IMR-90 (cell line): ENCODE measurements around the gene PRXL2B. TPM values are rescaled to one million over a fixed set of nuclear protein-coding genes. Genes with fewer than 3 reads are reported as not detected.

Experiments used
- ATAC-seq: fragments of 200-7000 bp; cut with Tn5 transposase; 2 replicates; pipeline ENCODE4 v1.9.1; 2020; ENCODE audit warnings: low read depth, mild to moderate bottlenecking, moderate library complexity
- BruUV-seq: library from RNA; stranded (reverse); fragments of 400-500 nt; replicated peaks from 2 replicates; lab custom pipeline; 2021; lab: Mats Ljungman, UMichigan
- CTCF ChIA-PET: fragments of 300-600 bp; formaldehyde crosslinking; extraction: SDS; loops from one replicate; lab custom pipeline; 2021; ENCODE audit warnings: antibody characterized with exemption; lab: Yijun Ruan, JAX
- POLR2A ChIA-PET: fragments of 300-600 bp; sonication (Branson Sonifier 250); formaldehyde crosslinking; loops from one replicate; lab custom pipeline; 2022; ENCODE audit warnings: antibody characterized with exemption; ENCODE audit not compliant: unreplicated experiment; lab: Charles Lee
- DNase-seq: peaks from one replicate; pipeline ENCODE4 v3.0.0; 2013
- H2AFZ ChIP-seq: replicated peaks from 2 replicates; pipeline ENCODE3; 2013; ENCODE audit warnings: low read length, mild to moderate bottlenecking; ENCODE audit not compliant: poor library complexity
- H2AK5ac ChIP-seq: 2 replicates; pipeline ENCODE4 v1.6.1; 2013; ENCODE audit warnings: low read depth, low read length, inconsistent platforms
- H2AK9ac ChIP-seq: replicated peaks from 2 replicates; pipeline ENCODE3; 2013; ENCODE audit warnings: mild to moderate bottlenecking, low read depth, low read length, moderate library complexity; ENCODE audit not compliant: poor library complexity
- H2BK120ac ChIP-seq: 2 replicates; pipeline ENCODE4 v1.6.1; 2013; ENCODE audit warnings: low read depth, low read length, inconsistent platforms
- H2BK15ac ChIP-seq: 3 replicates; pipeline ENCODE4 v1.6.1; 2013; ENCODE audit warnings: low read depth, low read length, inconsistent platforms
- H2BK20ac ChIP-seq: 2 replicates; pipeline ENCODE4 v1.6.1; 2013; ENCODE audit warnings: low read depth, mild to moderate bottlenecking, inconsistent platforms, low read length, moderate library complexity
- H2BK5ac ChIP-seq: 2 replicates; pipeline ENCODE4 v1.6.1; 2013; ENCODE audit warnings: mild to moderate bottlenecking, low read depth, low read length, inconsistent platforms; ENCODE audit not compliant: poor library complexity, severe bottlenecking
- H3K14ac ChIP-seq: replicated peaks from 2 replicates; pipeline ENCODE4 v1.6.1; 2013; ENCODE audit warnings: low read depth, low read length, inconsistent platforms
- H3K18ac ChIP-seq: 2 replicates; pipeline ENCODE4 v1.6.1; 2013; ENCODE audit warnings: low read depth, low read length, control low read depth
- H3K23ac ChIP-seq: 2 replicates; pipeline ENCODE4 v1.6.1; 2013; ENCODE audit warnings: low read depth, low read length, inconsistent platforms
- H3K27ac ChIP-seq: 2 replicates; pipeline ENCODE4 v1.5.1; 2013; ENCODE audit warnings: mild to moderate bottlenecking, control low read depth, low read length; ENCODE audit not compliant: insufficient read depth
- H3K27me3 ChIP-seq: 2 replicates; pipeline ENCODE4 v1.6.1; 2013; ENCODE audit warnings: low read length; ENCODE audit not compliant: control insufficient read depth, insufficient read depth
- H3K36me3 ChIP-seq: 2 replicates; pipeline ENCODE4 v1.6.1; 2013; ENCODE audit warnings: low read length, mixed read lengths; ENCODE audit not compliant: control insufficient read depth, insufficient read depth
- H3K4ac ChIP-seq: 2 replicates; pipeline ENCODE4 v1.6.1; 2013; ENCODE audit warnings: low read depth, low read length, inconsistent platforms
- H3K4me1 ChIP-seq: 2 replicates; pipeline ENCODE4 v1.6.1; 2013; ENCODE audit warnings: low read length, mixed read lengths; ENCODE audit not compliant: control insufficient read depth, insufficient read depth
- H3K4me2 ChIP-seq: 2 replicates; pipeline ENCODE4 v1.6.1; 2013; ENCODE audit warnings: low read depth, mild to moderate bottlenecking, control low read depth, low read length, moderate library complexity
- H3K4me3 ChIP-seq: 2 replicates; pipeline ENCODE4 v1.5.1; 2013; ENCODE audit warnings: low read depth, mild to moderate bottlenecking, control low read depth, low read length, moderate library complexity; ENCODE audit not compliant: insufficient read depth
- H3K56ac ChIP-seq: 2 replicates; pipeline ENCODE4 v1.6.1; 2013; ENCODE audit warnings: low read length, inconsistent platforms; ENCODE audit not compliant: insufficient read depth; ENCODE audit errors: extremely low read depth
- H3K79me1 ChIP-seq, 2 experiments: 2 replicates each; pipeline ENCODE4 v1.6.1; 2013; ENCODE audit warnings: low read length in 2 of 2, inconsistent platforms in 1 of 2, low read depth in 1 of 2
- H3K9ac ChIP-seq: 2 replicates; pipeline ENCODE4 v1.6.1; 2013; ENCODE audit warnings: low read depth, low read length, control low read depth
- H3K9me1 ChIP-seq: 2 replicates; pipeline ENCODE4 v1.6.1; 2013; ENCODE audit warnings: low read length, inconsistent platforms; ENCODE audit not compliant: insufficient read depth
- H3K9me3 ChIP-seq: 2 replicates; pipeline ENCODE4 v1.6.1; 2013; ENCODE audit warnings: low read length; ENCODE audit not compliant: control insufficient read depth, insufficient read depth
- H4K20me1 ChIP-seq: 2 replicates; pipeline ENCODE4 v1.6.1; 2013; ENCODE audit warnings: low read length, inconsistent platforms; ENCODE audit not compliant: insufficient read depth
- H4K5ac ChIP-seq: 2 replicates; pipeline ENCODE4 v1.6.1; 2013; ENCODE audit warnings: mild to moderate bottlenecking, low read depth, low read length, control low read depth
- H4K8ac ChIP-seq, 2 experiments: 2 replicates each; pipeline ENCODE4 v1.6.1; 2013; ENCODE audit warnings: low read depth in 2 of 2, low read length in 2 of 2, control low read depth in 1 of 2, inconsistent platforms in 1 of 2
- H4K91ac ChIP-seq: 2 replicates; pipeline ENCODE4 v1.6.1; 2013; ENCODE audit warnings: low read depth, low read length, inconsistent platforms; ENCODE audit not compliant: insufficient read depth
- CHD1 ChIP-seq: IDR thresholded peaks from 2 replicates; pipeline ENCODE4 v1.6.1; 2012; ENCODE audit warnings: low read depth, low read length, improper control_type of control experiment
- FOS ChIP-seq: fragments of 150-350 bp; IDR thresholded peaks from 2 replicates; pipeline ENCODE4 v1.6.1; 2016; ENCODE audit warnings: low read depth, low read length
- MXI1 ChIP-seq: IDR thresholded peaks from 2 replicates; pipeline ENCODE4 v1.6.1; 2012; ENCODE audit warnings: low read depth, mild to moderate bottlenecking, low read length, moderate library complexity, borderline replicate concordance
- RAD21 ChIP-seq: IDR thresholded peaks from 2 replicates; pipeline ENCODE4 v1.6.1; 2012; ENCODE audit warnings: low read length, improper control_type of control experiment
- SMC3 ChIP-seq: fragments of 150-350 bp; IDR thresholded peaks from 2 replicates; pipeline ENCODE4 v1.6.1; 2016; ENCODE audit warnings: low read depth, mild to moderate bottlenecking, antibody characterized with exemption, low read length, moderate library complexity
- WGBS, 2 experiments: methylation state at CpG; one replicate each; pipeline versions ENCODE4 v1.1.5 to v1.1.7; 2013; ENCODE audit warnings: missing lambda C conversion rate in 2 of 2; ENCODE audit not compliant: insufficient read length in 1 of 2; ENCODE audit errors: extremely low coverage in 2 of 2; 5-methylcytosine and 5-hydroxymethylcytosine counted together
- dilution Hi-C: fragments of 300-500 bp; cut with HindIII; formaldehyde crosslinking; loops from one replicate; pipeline ENCODE4 v1.14.3; 2018; ENCODE audit warnings: low sequenced_read_pairs; ENCODE audit not compliant: unreplicated experiment
- in situ Hi-C: fragments of 300-500 bp; cut with MboI; formaldehyde crosslinking; loops from 3 replicates; pipeline ENCODE4 v1.14.3; 2019; ENCODE audit warnings: low sequenced_read_pairs, inconsistent platforms, mixed read lengths
- intact Hi-C: fragments of 100-400 bp; cut with micrococcal nuclease; formaldehyde crosslinking; loops from 2 replicates; pipeline ENCODE4 v1.10.0; 2022
- polyA plus RNA-seq, 3 experiments: library from polyadenylated mRNA; depleted of rRNA; stranded (reverse); fragments of >200 nt; gene quantifications; 2 replicates each; pipeline ENCODE4 v1.2.3, GENCODE V29; 2012; ENCODE audit warnings: low replicate concordance in 1 of 3
- total RNA-seq: library from RNA; depleted of rRNA; stranded (reverse); fragments of >200 nt; gene quantifications from 2 replicates; pipeline ENCODE4 v1.2.3, GENCODE V29; 2012

PRXL2B gene
- total and polyA plus RNA-seq, 2 of the 4 experiments (the other 2 are of a cell fraction): 10.9 to 22.3 TPM

DNA sequence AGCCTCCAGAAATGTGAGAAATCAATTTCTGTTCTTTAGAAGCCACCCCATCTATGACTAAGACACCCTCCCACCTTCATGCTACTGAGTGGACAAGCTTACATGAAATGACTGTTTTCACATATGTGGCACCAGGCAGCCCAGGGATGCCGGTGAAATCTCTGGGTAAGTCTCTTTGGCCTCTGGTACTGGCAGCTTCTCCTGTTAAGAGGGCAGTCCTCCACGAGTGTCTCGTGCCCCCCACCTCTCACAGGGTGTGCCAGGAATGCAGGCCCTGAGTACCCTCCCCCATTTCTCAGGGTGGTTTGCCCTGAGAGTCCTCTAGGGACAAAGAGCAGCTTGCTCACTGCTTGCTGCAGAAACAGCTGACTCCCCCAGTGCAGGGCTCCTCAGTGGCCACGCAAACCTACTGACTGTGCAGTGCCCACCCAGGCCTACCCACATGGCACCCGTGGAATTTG is 3.2 kb upstream of the PRXL2B start:
- no peak overlapping the region for H4K5ac ChIP-seq
- no peak overlapping the region for H4K91ac ChIP-seq
- H3K18ac ChIP-seq: no peak overlapping the region
- DNase-seq (no peak), ATAC-seq (no peak)
- H4K20me1 ChIP-seq: no peaks in the 10 kb centered on the region; the same call in 1 of the 2 replicates
- H3K56ac ChIP-seq: no peak overlapping the region
- H3K79me1 ChIP-seq: peaks cover 0 to 26% of the 10 kb centered on the region in 2 experiments; a peak in 2 of 4 replicates
- H3K9me1 ChIP-seq: peaks cover 5% of the 10 kb centered on the region
- peaks cover 14% of the 10 kb centered on the region for H3K4me1 ChIP-seq
- dilution Hi-C loops (no loop called here), in situ Hi-C loops (no loop called here), intact Hi-C loops (no loop called here)
- H3K4ac ChIP-seq: no peak overlapping the region
- H3K27ac ChIP-seq: no peak overlapping the region
- no peaks in the 10 kb centered on the region for H3K9me3 ChIP-seq
- no peak overlapping the region; a peak in 1 of 4 replicates for H4K8ac ChIP-seq
- H3K23ac ChIP-seq: no peak overlapping the region
- no peak overlapping the region for H2AFZ ChIP-seq
- H3K36me3 ChIP-seq: no peaks in the 10 kb centered on the region
- POLR2A ChIA-PET: no interaction called here
- H3K9ac ChIP-seq: no peak overlapping the region
- BruUV-seq: no TSS peak
- no peak overlapping the region for H2BK15ac ChIP-seq
- H2BK5ac ChIP-seq: no peak overlapping the region
- no peak overlapping the region for H2AK5ac ChIP-seq
- peaks cover 5% of the 10 kb centered on the region for H3K27me3 ChIP-seq
- WGBS, 2 experiments: 83% methylated on average over 1 of the region's 5 CpGs; no CpG with 5 or more reads in 1 of the 2 experiments
- no peak overlapping the region for H2BK120ac ChIP-seq
- H2BK20ac ChIP-seq: no peak overlapping the region
- no peak overlapping the region for H2AK9ac ChIP-seq
- TF ChIP-seq MXI1 (no peak), CHD1 (no peak), SMC3 (no peak), FOS (no peak), RAD21 (no peak)
- H3K4me3 ChIP-seq: no peak overlapping the region
- CTCF ChIA-PET: interaction anchor here (0.6 kb wide), 1 partner anchor 1084 kb away, joined by 3 read pairs; no protein-coding TSS in a partner anchor
- no peak overlapping the region for H3K4me2 ChIP-seq
- H3K14ac ChIP-seq: no peak overlapping the region
